Measurements from ENCODE around the gene CCDC102A. TPM values are rescaled to one million over a fixed set of nuclear protein-coding genes. Genes with fewer than 3 reads are reported as not detected.

The CCDC102A gene
- total RNA-seq, 1 donor from 2014 or later, result 27.2 TPM

DNA sequence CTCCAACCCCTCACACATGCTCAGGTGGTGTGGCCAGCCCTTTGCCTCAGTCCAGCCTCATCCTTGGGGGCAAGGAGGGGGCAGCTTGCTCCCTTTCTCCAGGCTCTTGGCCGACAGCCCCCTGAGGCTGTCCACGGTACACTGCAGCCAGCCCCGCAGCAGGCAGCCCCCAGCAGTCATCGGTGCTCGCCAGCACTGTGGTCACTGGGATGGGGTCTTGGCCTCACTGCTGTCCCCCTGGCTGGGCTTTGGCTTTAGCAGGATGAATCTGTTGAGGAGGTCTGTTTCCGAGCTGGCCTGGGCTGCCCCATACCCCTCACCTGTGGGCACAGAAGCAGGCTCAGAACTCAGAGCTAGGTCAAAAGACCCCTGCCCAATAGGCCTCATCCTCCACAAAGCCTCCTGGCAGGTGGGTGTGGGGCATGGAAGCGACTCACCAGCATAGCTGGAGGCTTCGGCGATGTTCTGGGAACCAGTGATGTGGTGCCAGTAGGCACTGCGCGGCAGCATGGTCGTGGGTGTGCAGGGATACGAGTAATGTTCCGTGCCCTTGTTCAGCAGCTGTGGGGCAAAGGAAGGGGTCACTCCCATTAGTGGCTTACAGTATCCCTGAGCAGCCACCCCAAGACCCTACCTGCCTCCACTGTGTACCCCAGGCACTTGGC, 63.1 kb downstream of the CCDC102A start:
- no peak overlapping the region for H3K27ac Mint-ChIP-seq (ENCODE audit: unreplicated experiment)
- H3K36me3 Mint-ChIP-seq (ENCODE audit: low read depth), result peaks cover 20% of the 10 kb centered on the region
- H3K27me3 Mint-ChIP-seq (ENCODE audit: low read depth), result no peaks in the 10 kb centered on the region

DNA sequence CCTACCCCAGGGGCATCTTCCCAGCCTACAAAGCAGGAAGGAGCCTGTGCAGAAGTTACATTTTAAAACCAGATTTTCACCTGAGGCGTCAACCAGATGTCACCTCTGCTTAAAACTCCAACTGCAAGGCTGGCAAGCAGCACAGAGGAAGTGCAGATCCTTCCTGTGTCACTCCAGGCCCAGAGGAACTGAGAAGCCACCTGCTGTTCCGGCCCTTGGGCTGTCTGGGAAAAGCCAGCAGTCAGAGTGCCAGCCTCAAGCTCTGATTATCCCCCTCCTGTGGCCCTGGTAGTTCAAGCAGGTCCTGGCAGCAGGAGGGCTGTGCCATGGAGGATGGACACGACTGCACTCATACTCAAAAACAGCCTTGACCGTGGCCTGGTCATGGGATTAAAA, 63.7 kb downstream of the CCDC102A start:
- TF ChIP-seq, protein P1, sequence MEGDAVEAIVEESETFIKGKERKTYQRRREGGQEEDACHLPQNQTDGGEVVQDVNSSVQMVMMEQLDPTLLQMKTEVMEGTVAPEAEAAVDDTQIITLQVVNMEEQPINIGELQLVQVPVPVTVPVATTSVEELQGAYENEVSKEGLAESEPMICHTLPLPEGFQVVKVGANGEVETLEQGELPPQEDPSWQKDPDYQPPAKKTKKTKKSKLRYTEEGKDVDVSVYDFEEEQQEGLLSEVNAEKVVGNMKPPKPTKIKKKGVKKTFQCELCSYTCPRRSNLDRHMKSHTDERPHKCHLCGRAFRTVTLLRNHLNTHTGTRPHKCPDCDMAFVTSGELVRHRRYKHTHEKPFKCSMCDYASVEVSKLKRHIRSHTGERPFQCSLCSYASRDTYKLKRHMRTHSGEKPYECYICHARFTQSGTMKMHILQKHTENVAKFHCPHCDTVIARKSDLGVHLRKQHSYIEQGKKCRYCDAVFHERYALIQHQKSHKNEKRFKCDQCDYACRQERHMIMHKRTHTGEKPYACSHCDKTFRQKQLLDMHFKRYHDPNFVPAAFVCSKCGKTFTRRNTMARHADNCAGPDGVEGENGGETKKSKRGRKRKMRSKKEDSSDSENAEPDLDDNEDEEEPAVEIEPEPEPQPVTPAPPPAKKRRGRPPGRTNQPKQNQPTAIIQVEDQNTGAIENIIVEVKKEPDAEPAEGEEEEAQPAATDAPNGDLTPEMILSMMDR (IDR thresholded peaks at IDR 0.05), result no peak
- Mint-ChIP-seq H3K4me3 (ENCODE audit: unreplicated experiment) (no peak overlapping the region), H3K27me3 (ENCODE audit: low read depth) (no peaks in the 10 kb centered on the region), H3K36me3 (ENCODE audit: low read depth) (peaks cover 23% of the 10 kb centered on the region), H3K27ac (ENCODE audit: unreplicated experiment) (no peak overlapping the region), H3K9me3 (ENCODE audit: low read depth) (no peaks in the 10 kb centered on the region), H3K4me1 (ENCODE audit: low read depth) (peaks cover 4% of the 10 kb centered on the region)
- no peak for DNase-seq (ENCODE audit: low spot score)

More for the DNA sequence above, 63.1 kb downstream of the CCDC102A start:
- Mint-ChIP-seq H3K4me3 (ENCODE audit: unreplicated experiment) (no peak overlapping the region), H3K4me1 (ENCODE audit: low read depth) (peaks cover 10% of the 10 kb centered on the region), H3K9me3 (ENCODE audit: low read depth) (no peaks in the 10 kb centered on the region)
- TF ChIP-seq, protein P1 (IDR thresholded peaks at IDR 0.05), result no peak
- DNase-seq (ENCODE audit: low spot score), result no peak

DNA sequence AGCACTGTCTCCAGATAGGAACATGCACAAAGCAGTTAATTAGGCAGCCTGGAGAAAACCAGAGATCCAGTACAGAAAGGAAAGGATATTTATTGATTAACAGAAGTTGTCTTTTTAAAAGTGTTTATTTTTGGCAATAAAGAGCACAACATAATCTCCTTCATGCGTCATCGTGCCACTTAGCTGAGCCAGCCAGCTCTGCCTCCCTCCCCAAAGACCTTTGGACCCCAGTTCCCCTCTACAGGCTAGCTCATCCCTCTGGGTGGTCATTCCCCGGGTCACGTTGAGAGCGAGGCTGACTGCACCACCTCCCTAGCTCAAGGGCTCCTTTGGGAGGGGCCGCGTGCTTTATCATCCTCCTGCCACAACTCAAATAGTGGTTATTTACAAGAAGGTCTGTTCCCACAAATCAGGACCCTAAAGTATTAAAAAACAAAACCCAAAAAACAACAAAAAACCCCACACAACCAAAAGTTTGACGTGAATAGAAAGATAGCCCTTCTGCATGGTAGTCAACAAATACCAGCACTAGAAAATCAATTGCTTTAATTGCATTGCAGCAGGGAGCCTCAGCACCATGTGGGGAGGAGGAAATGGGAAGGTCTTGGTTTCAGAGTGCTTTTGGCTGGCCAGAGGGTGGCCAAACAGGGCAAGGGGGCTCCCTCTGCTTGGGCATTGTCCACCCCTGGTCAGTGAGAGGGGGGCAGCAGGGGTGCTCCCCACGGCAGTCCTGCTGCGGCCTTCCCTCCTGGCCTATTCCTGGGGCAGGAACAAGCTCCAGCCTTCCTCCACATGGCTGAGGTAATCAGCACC, 64.3 kb downstream of the CCDC102A start:
- no peaks in the 10 kb centered on the region for H3K27me3 Mint-ChIP-seq (ENCODE audit: low read depth)
- TF ChIP-seq, protein P1 (IDR thresholded peaks at IDR 0.05), result no peak
- no peak overlapping the region for H3K27ac Mint-ChIP-seq (ENCODE audit: unreplicated experiment)
- DNase-seq (ENCODE audit: low spot score), result no peak
- H3K4me3 Mint-ChIP-seq (ENCODE audit: unreplicated experiment), result no peak overlapping the region
- no peaks in the 10 kb centered on the region for H3K9me3 Mint-ChIP-seq (ENCODE audit: low read depth)
- peaks cover 26% of the 10 kb centered on the region for H3K36me3 Mint-ChIP-seq (ENCODE audit: low read depth)
- peaks cover 3% of the 10 kb centered on the region for H3K4me1 Mint-ChIP-seq (ENCODE audit: low read depth)

DNA sequence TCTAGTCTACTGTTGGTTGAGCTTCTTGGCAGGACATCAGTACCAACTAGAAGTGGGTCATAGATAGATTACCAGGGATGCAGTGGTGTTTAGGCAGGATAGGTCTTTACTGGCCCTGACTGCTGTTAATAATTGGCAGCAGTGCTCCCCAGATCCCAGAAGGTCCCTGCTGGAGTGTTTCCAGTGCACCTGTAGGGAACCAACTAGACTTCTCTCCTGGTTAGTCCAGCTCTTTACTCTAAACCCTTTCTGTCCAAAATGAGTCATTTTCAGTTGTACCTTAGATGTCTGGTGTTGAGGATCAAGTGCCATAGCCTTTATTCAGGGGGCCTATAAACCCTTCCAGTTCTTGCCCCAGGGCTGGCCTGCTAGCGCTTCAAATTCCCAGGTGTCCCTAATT, 65.2 kb downstream of the CCDC102A start:
- Mint-ChIP-seq H3K4me1 (ENCODE audit: low read depth) (peaks cover 3% of the 10 kb centered on the region), H3K27me3 (ENCODE audit: low read depth) (no peaks in the 10 kb centered on the region), H3K4me3 (ENCODE audit: unreplicated experiment) (no peak overlapping the region)

DNA sequence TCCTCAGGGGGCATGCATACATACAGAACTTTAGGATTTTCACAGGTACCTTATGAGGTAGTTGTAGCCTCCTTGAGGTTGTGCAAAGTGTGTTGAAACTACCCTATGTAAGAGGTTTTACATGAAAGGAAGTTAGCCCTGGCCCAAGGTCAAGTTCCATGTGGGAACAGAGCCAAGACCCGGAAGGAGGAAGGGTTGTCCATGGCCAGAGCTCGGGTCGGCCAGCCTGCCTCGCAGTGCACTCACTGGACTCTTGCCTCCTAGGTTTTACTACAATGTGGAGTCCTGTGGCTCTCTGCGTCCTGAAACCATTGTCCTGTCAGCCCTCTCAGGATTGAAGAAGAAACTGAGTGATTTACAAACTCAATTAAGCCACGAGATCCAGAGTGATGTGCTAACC, 65.7 kb downstream of the CCDC102A start:
- Mint-ChIP-seq H3K36me3 (ENCODE audit: low read depth) (peaks cover 28% of the 10 kb centered on the region), H3K4me3 (ENCODE audit: unreplicated experiment) (no peak overlapping the region), H3K27me3 (ENCODE audit: low read depth) (no peaks in the 10 kb centered on the region), H3K9me3 (ENCODE audit: low read depth) (no peaks in the 10 kb centered on the region), H3K27ac (ENCODE audit: unreplicated experiment) (no peak overlapping the region), H3K4me1 (ENCODE audit: low read depth) (peaks cover 3% of the 10 kb centered on the region)
- TF ChIP-seq, protein P1 (IDR thresholded peaks at IDR 0.05), result no peak
- DNase-seq (ENCODE audit: low spot score), result no peak

More for the DNA sequence above, 65.2 kb downstream of the CCDC102A start:
- TF ChIP-seq, protein P1 (IDR thresholded peaks at IDR 0.05), result no peak
- Mint-ChIP-seq H3K9me3 (ENCODE audit: low read depth) (no peaks in the 10 kb centered on the region), H3K36me3 (ENCODE audit: low read depth) (peaks cover 26% of the 10 kb centered on the region), H3K27ac (ENCODE audit: unreplicated experiment) (no peak overlapping the region)
- DNase-seq (ENCODE audit: low spot score), result no peak
